Measurements from ENCODE around the gene SLMAP.
A peak's percentile ranks its signal among the peaks of the same experiment; 100 is the strongest.

SLMAP gene

GRCh38 chr3:57770009-57770827 is 14.1 kb downstream of the SLMAP start:
- DNase-seq = no peak
- no peak overlapping the region for H3K4me3 Mint-ChIP-seq
- no peak overlapping the region for H3K27ac Mint-ChIP-seq
- peaks cover 49% of the 10 kb centered on the region for H3K4me1 Mint-ChIP-seq (ENCODE audit: low read depth)
- H3K9me3 Mint-ChIP-seq = no peaks in the 10 kb centered on the region
- H3K36me3 Mint-ChIP-seq (ENCODE audit: low read depth) = peaks cover 44% of the 10 kb centered on the region
- no peaks in the 10 kb centered on the region for H3K27me3 Mint-ChIP-seq

- H3K27ac Mint-ChIP-seq = no peak overlapping the region
- H3K4me1 Mint-ChIP-seq (ENCODE audit: low read depth) = peaks cover 39% of the 10 kb centered on the region
- no peaks in the 10 kb centered on the region for H3K27me3 Mint-ChIP-seq
- no peak for DNase-seq
- peaks cover 32% of the 10 kb centered on the region for H3K36me3 Mint-ChIP-seq (ENCODE audit: low read depth)
- no peak overlapping the region for H3K4me3 Mint-ChIP-seq
- H3K9me3 Mint-ChIP-seq = no peaks in the 10 kb centered on the region
These were observed 16.1 kb downstream of the SLMAP start for GRCh38 chr3:57772251-57772650.

DNA sequence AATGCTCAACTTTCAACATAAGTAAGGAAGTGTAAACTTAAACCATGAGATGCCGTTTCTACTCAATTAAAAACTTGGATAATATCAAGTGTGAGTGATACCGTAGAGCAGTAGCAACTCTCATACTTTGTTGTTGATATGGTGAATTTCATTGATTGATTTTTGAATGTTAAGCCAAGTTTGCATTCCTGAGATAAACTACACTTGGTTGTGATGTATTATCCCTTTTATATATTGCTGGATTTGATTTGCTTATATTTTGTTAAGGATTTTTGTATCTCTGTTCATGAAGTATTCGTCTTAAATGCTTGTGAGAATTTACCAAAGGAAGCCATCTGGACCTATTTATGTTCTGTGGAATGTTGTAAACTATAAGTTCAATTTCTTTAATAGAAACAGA is 21.7 kb downstream of the SLMAP start:
- peaks cover 26% of the 10 kb centered on the region for H3K4me1 Mint-ChIP-seq (ENCODE audit: low read depth)
- no peak overlapping the region for H3K27ac Mint-ChIP-seq

GRCh38 chr3:57778494-57778893 is 22.4 kb downstream of the SLMAP start:
- Mint-ChIP-seq H3K4me1 (ENCODE audit: low read depth) (peaks cover 27% of the 10 kb centered on the region), H3K36me3 (ENCODE audit: low read depth) (peaks cover 23% of the 10 kb centered on the region), H3K4me3 (no peak overlapping the region), H3K27me3 (no peaks in the 10 kb centered on the region), H3K9me3 (no peaks in the 10 kb centered on the region), H3K27ac (no peak overlapping the region)
- no peak for DNase-seq

More for the DNA sequence above, 21.7 kb downstream of the SLMAP start:
- H3K9me3 Mint-ChIP-seq = no peaks in the 10 kb centered on the region
- H3K27me3 Mint-ChIP-seq = no peaks in the 10 kb centered on the region
- no peak overlapping the region for H3K4me3 Mint-ChIP-seq
- no peak for DNase-seq
- H3K36me3 Mint-ChIP-seq (ENCODE audit: low read depth) = peaks cover 20% of the 10 kb centered on the region

- peaks cover 22% of the 10 kb centered on the region for H3K36me3 Mint-ChIP-seq (ENCODE audit: low read depth)
- no peak overlapping the region for H3K27ac Mint-ChIP-seq
- no peak overlapping the region for H3K4me3 Mint-ChIP-seq
- no peaks in the 10 kb centered on the region for H3K9me3 Mint-ChIP-seq
- H3K27me3 Mint-ChIP-seq = no peaks in the 10 kb centered on the region
- no peak for DNase-seq
- H3K4me1 Mint-ChIP-seq (ENCODE audit: low read depth) = peaks cover 37% of the 10 kb centered on the region
These were observed 23.6 kb downstream of the SLMAP start for GRCh38 chr3:57779666-57780065.

- H3K4me3 Mint-ChIP-seq = no peak overlapping the region
- peaks cover 35% of the 10 kb centered on the region for H3K4me1 Mint-ChIP-seq (ENCODE audit: low read depth)
- no peak for DNase-seq
- no peaks in the 10 kb centered on the region for H3K27me3 Mint-ChIP-seq
- H3K9me3 Mint-ChIP-seq = no peaks in the 10 kb centered on the region
- no peak overlapping the region for H3K27ac Mint-ChIP-seq
- H3K36me3 Mint-ChIP-seq (ENCODE audit: low read depth) = peaks cover 21% of the 10 kb centered on the region
These were observed 27.3 kb downstream of the SLMAP start for GRCh38 chr3:57783186-57784088.

DNA sequence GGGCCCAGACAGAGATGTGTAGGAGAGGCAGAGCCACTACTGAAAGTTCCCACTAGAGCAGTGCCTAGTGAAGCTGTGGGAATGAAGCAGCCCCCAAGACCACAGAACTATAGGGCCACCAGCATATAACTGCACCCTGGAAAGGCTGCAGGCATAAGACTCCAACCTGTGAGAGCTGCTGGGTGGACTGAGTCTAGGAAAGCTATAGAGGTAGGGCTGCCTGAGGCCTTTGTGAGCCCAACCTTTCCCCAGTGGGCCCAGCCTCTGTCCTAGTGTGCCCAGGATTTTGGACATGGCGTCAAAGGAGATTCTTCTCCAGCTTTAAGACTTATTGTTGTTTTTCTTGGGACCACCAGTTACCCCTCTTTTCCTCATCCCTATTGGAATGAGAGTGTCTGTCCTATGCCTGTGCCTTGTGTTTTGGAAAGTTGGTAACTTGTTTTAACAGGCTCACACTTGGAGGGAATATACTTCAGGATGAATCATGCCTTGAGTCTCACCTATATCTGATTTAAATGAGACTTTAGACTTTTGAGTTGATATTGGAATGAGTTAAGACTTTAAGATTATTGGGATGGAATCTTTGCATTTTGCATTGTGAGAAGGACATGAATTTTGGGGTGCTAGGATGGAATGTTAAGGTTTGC is 28.1 kb downstream of the SLMAP start:
- Mint-ChIP-seq H3K4me1 (ENCODE audit: low read depth) (peaks cover 30% of the 10 kb centered on the region), H3K36me3 (ENCODE audit: low read depth) (peaks cover 19% of the 10 kb centered on the region), H3K4me3 (no peak overlapping the region), H3K27ac (no peak overlapping the region), H3K9me3 (no peaks in the 10 kb centered on the region), H3K27me3 (no peaks in the 10 kb centered on the region)
- DNase-seq = no peak

- Mint-ChIP-seq H3K4me1 (ENCODE audit: low read depth) (peaks cover 34% of the 10 kb centered on the region), H3K27ac (no peak overlapping the region)
These were observed 29.3 kb downstream of the SLMAP start for GRCh38 chr3:57785446-57785845.

DNA sequence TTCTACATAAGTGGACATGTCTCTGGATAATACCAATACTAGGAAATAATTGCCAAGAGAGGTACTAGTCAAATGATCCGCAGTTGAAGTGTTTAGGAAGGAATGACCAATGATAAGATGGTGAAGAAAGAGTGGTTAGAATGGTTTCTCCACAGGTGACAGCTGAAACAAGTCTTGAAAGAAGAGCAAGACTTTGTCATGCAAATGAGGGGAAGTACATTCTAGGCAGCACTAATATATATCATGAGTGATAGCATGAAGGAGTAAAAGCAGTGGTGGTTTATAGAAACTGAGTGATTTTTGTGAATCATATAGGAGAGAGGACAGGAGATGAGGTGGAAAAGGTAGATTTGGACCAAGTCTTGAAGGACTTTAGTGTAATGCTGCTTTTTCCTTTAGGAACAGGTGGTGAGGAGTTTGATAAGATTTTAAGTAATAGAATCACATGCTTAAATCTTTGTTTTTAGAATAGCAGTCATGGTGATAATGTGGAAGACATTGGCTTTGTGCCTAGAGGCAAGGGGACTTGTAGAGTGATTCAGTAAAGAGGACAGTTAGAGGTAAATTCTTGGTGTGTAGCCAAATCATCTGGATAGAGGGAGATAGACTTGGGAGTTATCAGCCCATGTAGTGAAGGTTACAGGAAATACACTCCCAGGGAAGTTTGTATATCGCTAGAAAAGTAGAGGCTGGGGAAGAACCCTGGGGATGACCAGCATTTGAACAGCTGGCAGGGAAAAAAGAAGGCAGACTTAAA is 31.9 kb downstream of the SLMAP start:
- Mint-ChIP-seq H3K4me1 (ENCODE audit: low read depth) (peaks cover 36% of the 10 kb centered on the region), H3K9me3 (no peaks in the 10 kb centered on the region), H3K36me3 (ENCODE audit: low read depth) (peaks cover 3% of the 10 kb centered on the region), H3K27ac (no peak overlapping the region), H3K27me3 (no peaks in the 10 kb centered on the region), H3K4me3 (no peak overlapping the region)
- DNase-seq = no peak

More at GRCh38 chr3:57785446-57785845, 29.3 kb downstream of the SLMAP start:
- no peak for DNase-seq
- H3K9me3 Mint-ChIP-seq = no peaks in the 10 kb centered on the region
- H3K36me3 Mint-ChIP-seq (ENCODE audit: low read depth) = peaks cover 19% of the 10 kb centered on the region
- H3K4me3 Mint-ChIP-seq = no peak overlapping the region
- no peaks in the 10 kb centered on the region for H3K27me3 Mint-ChIP-seq

GRCh38 chr3:57788624-57789018 is 32.5 kb downstream of the SLMAP start:
- no peak for DNase-seq
- H3K9me3 Mint-ChIP-seq = no peaks in the 10 kb centered on the region
- H3K27me3 Mint-ChIP-seq = no peaks in the 10 kb centered on the region
- H3K27ac Mint-ChIP-seq = no peak overlapping the region
- H3K4me3 Mint-ChIP-seq = no peak overlapping the region
- H3K36me3 Mint-ChIP-seq (ENCODE audit: low read depth) = no peaks in the 10 kb centered on the region
- peaks cover 36% of the 10 kb centered on the region for H3K4me1 Mint-ChIP-seq (ENCODE audit: low read depth)

GRCh38 chr3:57791245-57791644 is 35.1 kb downstream of the SLMAP start:
- no peaks in the 10 kb centered on the region for H3K27me3 Mint-ChIP-seq
- H3K4me3 Mint-ChIP-seq = no peak overlapping the region
- no peak for DNase-seq
- H3K9me3 Mint-ChIP-seq = no peaks in the 10 kb centered on the region
- H3K4me1 Mint-ChIP-seq (ENCODE audit: low read depth) = peaks cover 41% of the 10 kb centered on the region
- peaks cover 3% of the 10 kb centered on the region for H3K36me3 Mint-ChIP-seq (ENCODE audit: low read depth)
- H3K27ac Mint-ChIP-seq = no peak overlapping the region

DNA sequence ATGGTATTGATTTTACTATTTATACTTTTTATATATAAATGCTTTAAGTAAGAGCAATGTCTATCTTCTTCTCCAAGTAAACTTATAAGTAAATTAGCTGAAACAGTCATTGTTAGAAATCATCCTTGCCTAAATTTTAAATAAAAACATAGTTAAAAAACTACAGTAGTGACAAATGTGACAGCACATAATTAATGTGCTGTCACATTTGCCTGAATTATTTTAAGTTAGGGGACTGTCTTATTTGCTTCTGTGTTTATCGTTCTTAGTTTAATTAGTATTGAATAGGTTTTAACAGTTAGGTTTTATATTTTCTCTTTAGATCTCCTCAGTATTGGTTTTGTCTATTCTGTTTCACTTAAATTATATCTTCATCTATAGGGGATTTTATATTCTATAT is 36.1 kb downstream of the SLMAP start:
- DNase-seq = no peak
- Mint-ChIP-seq H3K4me1 (ENCODE audit: low read depth) (peaks cover 42% of the 10 kb centered on the region), H3K27me3 (no peaks in the 10 kb centered on the region), H3K36me3 (ENCODE audit: low read depth) (peaks cover 3% of the 10 kb centered on the region), H3K9me3 (no peaks in the 10 kb centered on the region), H3K27ac (no peak overlapping the region), H3K4me3 (no peak overlapping the region)

DNA sequence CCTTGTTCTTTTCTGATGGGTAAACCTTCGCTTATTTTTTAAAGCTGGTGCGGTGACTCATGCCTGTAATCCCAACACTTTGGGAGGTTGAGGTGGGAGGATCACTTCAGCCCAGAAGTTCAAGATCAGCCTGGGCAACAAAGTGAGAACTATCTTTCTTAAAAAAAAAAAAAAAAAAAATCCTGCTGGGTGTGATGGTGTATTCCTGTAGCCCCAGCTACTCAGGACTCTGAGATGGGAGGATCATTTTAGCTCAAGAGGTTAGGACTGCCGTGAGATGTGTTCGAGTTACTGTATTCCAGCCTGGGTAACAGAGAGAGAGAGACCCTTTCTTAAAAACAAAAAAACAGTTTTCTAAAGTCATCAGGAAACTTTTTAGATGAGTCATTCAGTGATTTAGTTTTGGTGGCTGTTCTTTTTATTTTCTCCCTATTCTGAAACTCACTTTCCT is 37.7 kb downstream of the SLMAP start:
- no peaks in the 10 kb centered on the region for H3K9me3 Mint-ChIP-seq

GRCh38 chr3:57794501-57794900 is 38.4 kb downstream of the SLMAP start:
- Mint-ChIP-seq H3K4me1 (ENCODE audit: low read depth) (peaks cover 55% of the 10 kb centered on the region), H3K27ac (no peak overlapping the region), H3K27me3 (no peaks in the 10 kb centered on the region), H3K4me3 (no peak overlapping the region), H3K9me3 (no peaks in the 10 kb centered on the region), H3K36me3 (ENCODE audit: low read depth) (peaks cover 3% of the 10 kb centered on the region)
- DNase-seq = no peak

More for the DNA sequence above, 37.7 kb downstream of the SLMAP start:
- H3K4me3 Mint-ChIP-seq = no peak overlapping the region
- H3K27ac Mint-ChIP-seq = peak overlapping the region; percentile 76
- H3K36me3 Mint-ChIP-seq (ENCODE audit: low read depth) = peaks cover 3% of the 10 kb centered on the region
- no peaks in the 10 kb centered on the region for H3K27me3 Mint-ChIP-seq
- no peak for DNase-seq
- peaks cover 52% of the 10 kb centered on the region for H3K4me1 Mint-ChIP-seq (ENCODE audit: low read depth)
